ENCODE measurements around the gene CALHM3. TPM values are rescaled to one million over a fixed set of nuclear protein-coding genes. Genes with fewer than 3 reads are reported as not detected.

Gene CALHM3
- total RNA-seq, 4 donors from 2014 or later = not detected

- ATAC-seq (ENCODE audit: low FRiP score) (no peak), DNase-seq (ENCODE audit: low spot score) (no peak)
- TF ChIP-seq, protein P1, sequence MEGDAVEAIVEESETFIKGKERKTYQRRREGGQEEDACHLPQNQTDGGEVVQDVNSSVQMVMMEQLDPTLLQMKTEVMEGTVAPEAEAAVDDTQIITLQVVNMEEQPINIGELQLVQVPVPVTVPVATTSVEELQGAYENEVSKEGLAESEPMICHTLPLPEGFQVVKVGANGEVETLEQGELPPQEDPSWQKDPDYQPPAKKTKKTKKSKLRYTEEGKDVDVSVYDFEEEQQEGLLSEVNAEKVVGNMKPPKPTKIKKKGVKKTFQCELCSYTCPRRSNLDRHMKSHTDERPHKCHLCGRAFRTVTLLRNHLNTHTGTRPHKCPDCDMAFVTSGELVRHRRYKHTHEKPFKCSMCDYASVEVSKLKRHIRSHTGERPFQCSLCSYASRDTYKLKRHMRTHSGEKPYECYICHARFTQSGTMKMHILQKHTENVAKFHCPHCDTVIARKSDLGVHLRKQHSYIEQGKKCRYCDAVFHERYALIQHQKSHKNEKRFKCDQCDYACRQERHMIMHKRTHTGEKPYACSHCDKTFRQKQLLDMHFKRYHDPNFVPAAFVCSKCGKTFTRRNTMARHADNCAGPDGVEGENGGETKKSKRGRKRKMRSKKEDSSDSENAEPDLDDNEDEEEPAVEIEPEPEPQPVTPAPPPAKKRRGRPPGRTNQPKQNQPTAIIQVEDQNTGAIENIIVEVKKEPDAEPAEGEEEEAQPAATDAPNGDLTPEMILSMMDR (IDR thresholded peaks at IDR 0.05) = no peak
These were observed 35.2 kb upstream of the CALHM3 start for GRCh38 chr10:103514244-103514643.

DNA sequence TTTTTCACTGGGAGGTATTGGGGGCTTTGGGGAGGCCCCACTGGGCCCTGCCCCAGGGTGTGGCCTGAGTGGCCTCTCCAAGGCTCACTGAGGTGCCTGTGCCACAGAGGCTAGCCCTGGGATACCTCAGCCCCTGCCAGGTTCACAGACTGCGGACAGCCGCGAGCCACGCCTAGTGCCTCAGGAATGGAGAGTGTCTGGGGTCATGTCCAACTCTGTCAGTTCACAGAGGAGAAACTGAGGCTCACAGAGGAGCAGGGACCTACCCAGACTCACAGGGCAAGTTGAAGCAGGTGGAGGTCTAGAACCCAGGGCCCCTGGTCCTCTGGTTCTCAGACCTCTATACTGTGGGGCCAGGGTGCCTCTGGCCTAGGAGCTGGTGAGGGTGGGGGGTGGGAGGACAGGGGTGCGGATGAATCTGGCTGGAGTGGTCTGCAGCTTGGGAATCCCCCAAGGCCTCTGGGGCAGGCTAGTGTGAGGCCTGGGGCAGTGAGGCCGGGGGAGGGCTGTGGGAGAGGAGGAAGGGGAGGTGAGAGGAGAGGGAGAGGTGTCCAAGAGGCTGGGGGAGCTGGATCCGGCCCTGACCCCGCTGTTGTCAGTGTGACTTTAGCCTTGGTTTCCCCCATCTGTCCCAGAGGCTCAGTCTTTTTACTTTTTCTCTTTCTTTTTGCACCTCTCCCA, 34.5 kb upstream of the CALHM3 start:
- TF ChIP-seq, protein P1 (IDR thresholded peaks at IDR 0.05) = no peak
- DNase-seq (ENCODE audit: low spot score) = no peak
- no peak for ATAC-seq (ENCODE audit: low FRiP score)

DNA sequence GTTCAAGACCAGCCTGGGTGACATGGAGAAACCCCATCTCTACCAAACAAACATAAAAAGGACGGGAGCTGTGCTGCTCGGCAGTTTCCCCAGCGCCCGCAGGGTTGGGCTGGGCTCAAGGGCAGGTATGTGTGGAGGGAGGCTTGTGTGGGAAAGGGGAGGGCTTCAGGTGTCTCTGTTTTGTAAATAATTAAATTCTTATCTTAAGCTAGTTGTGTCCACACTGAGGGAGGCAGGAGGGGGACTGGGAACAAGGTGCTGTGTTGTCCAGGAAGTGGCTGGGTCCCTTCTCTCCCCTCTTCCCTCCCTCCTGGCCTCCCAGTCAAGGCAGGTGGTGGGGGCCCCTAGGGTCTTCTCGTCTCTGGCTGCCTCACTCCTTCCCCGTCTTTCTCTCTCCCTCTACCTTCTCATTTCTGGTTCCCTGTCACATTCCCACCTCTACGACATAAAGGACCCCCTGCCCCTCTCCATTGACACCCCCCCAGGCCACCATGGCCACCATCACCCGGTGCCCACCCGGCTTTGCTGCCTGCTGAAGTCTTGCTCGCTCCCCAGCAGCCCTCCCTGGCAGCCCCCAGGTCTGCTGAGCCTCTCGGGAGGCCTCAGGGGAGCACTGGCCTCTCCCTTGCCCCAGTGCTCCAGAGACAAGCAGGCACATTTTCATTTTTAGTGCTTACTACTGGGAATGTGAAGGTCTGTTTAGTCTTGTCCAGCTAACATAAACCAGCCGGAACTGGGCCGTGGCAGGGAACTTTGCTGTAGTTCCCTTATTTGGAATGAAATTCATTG, 33.7 kb upstream of the CALHM3 start:
- TF ChIP-seq, protein P1 (IDR thresholded peaks at IDR 0.05) = no peak
- DNase-seq (ENCODE audit: low spot score) = no peak
- ATAC-seq (ENCODE audit: low FRiP score) = no peak

DNA sequence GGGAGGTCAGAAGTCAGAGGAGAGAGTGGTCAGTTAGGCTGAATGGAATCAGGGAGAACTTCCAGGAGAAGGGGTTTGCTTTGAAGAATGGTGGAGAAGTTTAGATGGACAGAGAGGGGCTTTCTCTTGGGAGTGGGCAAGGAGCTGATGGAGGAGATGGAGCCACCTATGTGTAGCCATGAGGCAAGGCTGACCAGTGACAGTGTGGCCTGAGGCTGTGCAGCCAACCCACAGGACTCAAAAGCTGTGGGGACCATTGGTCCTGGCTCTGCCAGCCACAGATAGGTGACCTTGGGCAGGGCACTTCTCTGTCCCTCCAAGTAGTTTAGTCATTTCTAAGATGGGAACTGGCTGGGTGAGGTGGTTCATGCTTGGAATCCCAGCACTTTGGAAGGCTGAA, 33.1 kb upstream of the CALHM3 start:
- DNase-seq (ENCODE audit: low spot score) = no peak
- TF ChIP-seq, protein P1 (IDR thresholded peaks at IDR 0.05) = no peak
- no peak for ATAC-seq (ENCODE audit: low FRiP score)

DNA sequence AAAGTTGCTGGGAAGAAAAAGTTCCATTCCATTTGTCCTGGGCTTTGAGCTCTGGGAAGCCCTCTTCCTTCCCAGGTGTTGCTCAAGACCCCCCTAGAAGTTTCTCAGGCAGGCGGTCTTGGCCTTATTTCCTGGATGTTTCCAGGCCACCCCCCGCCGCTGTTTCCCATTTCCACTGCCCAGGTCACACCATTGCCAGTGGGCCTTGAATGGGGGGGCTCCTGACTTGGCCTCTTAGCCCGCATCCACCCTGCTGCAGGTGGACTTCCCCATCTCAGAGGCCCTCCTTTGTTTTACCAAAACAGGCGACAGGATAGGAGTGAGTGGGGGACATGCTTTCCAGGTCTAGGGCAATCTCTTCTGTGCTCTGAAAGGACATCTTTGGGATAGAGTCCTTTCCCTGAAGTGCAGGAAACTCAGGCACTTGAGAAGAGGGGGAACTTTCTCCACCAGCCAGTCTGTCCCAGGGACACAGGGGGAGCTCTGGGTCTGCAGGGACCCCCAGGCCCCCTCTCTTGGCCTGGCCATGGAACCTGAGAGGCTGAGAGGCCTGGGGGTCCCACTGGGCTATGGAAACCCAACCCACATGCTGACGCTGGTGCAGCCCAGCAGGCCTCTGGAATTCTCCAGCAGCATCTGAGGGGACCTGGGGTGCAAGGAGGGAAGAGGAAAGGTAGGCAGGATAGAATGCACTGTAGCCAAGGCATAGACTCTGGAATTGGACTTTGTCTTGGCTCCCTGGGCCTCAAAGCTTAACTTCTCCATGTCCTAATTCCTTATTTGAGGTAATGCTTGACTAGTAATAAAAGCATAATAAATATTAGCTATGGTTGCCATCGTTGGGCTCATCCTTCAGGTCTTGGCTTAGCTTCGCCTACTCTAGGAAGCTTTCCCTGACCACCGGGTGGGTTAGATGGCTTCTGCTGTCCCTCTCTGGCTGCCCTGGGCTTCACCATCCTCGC, 32.0 kb upstream of the CALHM3 start:
- DNase-seq (ENCODE audit: low spot score) (no peak), ATAC-seq (ENCODE audit: low FRiP score) (no peak)
- TF ChIP-seq, protein P1 (IDR thresholded peaks at IDR 0.05) = no peak

- no peak for ATAC-seq (ENCODE audit: low FRiP score)
- DNase-seq (ENCODE audit: low spot score) = no peak
- TF ChIP-seq, protein P1 (IDR thresholded peaks at IDR 0.05) = no peak
These were observed 31.1 kb upstream of the CALHM3 start for GRCh38 chr10:103510046-103510685.
